Epithelial cell of prostate (primary cell): Measurements from ENCODE around the gene STMN1.

Source experiments
- DNase-seq: peaks from one replicate; pipeline ENCODE4 v3.0.0-alpha.2; 2011; ENCODE audit warnings: low read depth, low spot score
- H3K27ac ChIP-seq: fragments of 450-650 bp; 2 replicates; pipeline ENCODE4 v1.5.1; 2017; ENCODE audit warnings: mild to moderate bottlenecking

Gene STMN1

GRCh38 chr1:25897754-25898153 is 8.5 kb downstream of the STMN1 start:
- DNase-seq = no peak
- no peak overlapping the region for H3K27ac ChIP-seq

- peak overlapping the region; percentile 54 for H3K27ac ChIP-seq
- DNase-seq = no peak
These were observed 10.0 kb downstream of the STMN1 start for GRCh38 chr1:25896266-25896665.

DNA sequence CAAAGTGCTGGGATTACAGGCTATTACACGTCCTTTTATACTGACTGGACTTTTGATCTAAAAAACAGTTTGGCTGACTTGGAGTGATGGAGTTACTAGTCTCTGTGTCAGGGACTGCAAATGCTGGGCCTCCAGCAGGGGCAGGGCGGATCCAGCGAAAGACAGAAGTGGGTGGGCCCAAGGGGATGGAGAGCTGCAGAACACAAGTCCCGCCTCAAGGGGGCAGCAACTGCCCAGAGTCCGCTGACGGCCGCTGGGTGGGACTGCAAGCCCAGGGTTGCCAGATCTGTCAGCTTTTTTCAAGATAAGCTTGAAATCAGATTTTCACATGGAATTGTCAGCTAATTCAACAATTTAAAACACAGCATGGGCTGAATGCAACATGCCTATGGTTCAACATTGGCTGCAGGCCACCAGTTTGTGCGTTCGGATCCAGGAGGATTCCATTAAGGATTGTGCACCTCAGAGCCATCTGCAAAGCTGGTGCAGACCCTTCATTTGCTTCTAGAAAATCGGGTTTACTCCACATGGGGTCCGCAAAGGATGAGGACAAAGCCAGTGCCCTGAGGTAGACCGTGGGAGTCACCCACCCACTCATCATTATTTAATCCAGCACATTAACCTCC is 10.7 kb downstream of the STMN1 start:
- peak; percentile 33 for DNase-seq
- H3K27ac ChIP-seq = peak overlapping the region; percentile 54

- H3K27ac ChIP-seq = peak overlapping the region; percentile 93
- no peak for DNase-seq
These were observed 13.1 kb downstream of the STMN1 start for GRCh38 chr1:25893116-25893515.

DNA sequence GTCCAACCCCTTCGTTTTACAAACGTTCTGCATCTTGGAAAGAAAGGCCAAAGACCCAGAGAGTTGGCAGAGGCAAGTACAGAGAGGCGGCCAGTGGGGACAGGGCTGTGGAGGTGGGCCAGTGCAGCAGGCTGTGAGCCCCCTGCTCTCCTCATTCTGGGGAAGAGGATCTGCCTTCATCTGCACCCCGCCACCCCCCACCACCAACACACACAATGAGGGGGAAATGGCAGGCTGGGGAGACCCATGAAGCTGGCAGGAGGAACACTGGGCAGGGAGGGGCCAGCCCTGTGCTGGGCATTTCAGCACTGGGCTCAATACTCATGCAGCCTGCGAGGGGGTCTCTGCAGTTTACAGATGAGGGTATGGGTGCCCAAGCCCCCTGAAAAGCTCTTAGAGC is 14.6 kb downstream of the STMN1 start:
- no peak for DNase-seq
- peak overlapping the region; percentile 93 for H3K27ac ChIP-seq

- peak overlapping the region; percentile 93 for H3K27ac ChIP-seq
- peak; percentile 89 for DNase-seq
These were observed 15.8 kb downstream of the STMN1 start for GRCh38 chr1:25890239-25891034.

- no peak for DNase-seq
- H3K27ac ChIP-seq = peak overlapping the region; percentile 93
These were observed 16.7 kb downstream of the STMN1 start for GRCh38 chr1:25889470-25889869.

GRCh38 chr1:25888426-25888987 is 17.7 kb downstream of the STMN1 start:
- H3K27ac ChIP-seq = no peak overlapping the region
- no peak for DNase-seq

- H3K27ac ChIP-seq = no peak overlapping the region
- no peak for DNase-seq
These were observed 20.6 kb downstream of the STMN1 start for GRCh38 chr1:25885602-25886001.

GRCh38 chr1:25881266-25881665 is 25.0 kb downstream of the STMN1 start:
- H3K27ac ChIP-seq = no peak overlapping the region

DNA sequence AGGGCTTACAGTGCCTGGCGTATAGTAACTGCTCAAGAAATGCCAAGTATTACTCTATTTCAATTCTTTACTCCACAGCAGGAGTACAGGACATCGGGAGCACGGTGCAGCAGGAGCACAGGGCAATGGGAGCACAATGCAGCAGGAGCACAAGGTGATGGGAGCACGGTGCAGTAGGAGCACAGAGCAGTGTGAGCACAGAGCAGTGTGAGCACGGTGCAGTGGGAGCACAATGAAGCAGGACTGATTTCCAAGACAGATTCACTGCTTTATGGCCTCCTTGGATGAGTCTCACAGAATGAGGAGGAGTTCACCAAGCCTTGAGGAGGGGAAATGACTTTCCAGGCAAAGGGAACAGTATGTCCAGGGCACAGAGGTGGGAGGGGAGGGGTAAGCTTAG is 25.7 kb downstream of the STMN1 start:
- H3K27ac ChIP-seq = no peak overlapping the region
- DNase-seq = no peak

More at GRCh38 chr1:25881266-25881665, 25.0 kb downstream of the STMN1 start:
- no peak for DNase-seq

GRCh38 chr1:25879675-25880074 is 26.5 kb downstream of the STMN1 start:
- no peak overlapping the region for H3K27ac ChIP-seq
- no peak for DNase-seq

DNA sequence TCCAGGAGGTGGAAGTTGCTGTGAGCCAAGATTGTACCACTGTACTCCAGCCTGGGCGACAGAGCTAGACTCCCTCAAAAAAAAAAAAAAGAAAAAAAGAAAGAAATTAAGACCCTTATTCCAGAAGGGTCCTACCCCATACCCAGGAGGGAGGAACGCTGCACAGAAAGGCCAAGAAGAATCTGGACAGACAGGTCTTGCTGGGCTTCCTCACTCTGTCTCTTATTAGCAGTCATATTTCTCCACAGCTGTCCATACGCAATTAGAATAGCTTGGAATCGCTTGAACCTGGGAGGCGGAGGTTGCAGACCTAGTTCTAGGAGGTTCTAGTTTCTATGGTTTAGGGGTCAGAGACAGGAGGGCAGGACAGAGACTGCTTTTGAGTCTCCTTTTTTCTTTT is 27.5 kb downstream of the STMN1 start:
- no peak for DNase-seq
- no peak overlapping the region for H3K27ac ChIP-seq

- H3K27ac ChIP-seq = no peak overlapping the region
- DNase-seq = no peak
These were observed 29.1 kb downstream of the STMN1 start for GRCh38 chr1:25877155-25877554.

GRCh38 chr1:25876693-25877077 is 29.5 kb downstream of the STMN1 start:
- DNase-seq = no peak
- H3K27ac ChIP-seq = peak overlapping the region; percentile 76

DNA sequence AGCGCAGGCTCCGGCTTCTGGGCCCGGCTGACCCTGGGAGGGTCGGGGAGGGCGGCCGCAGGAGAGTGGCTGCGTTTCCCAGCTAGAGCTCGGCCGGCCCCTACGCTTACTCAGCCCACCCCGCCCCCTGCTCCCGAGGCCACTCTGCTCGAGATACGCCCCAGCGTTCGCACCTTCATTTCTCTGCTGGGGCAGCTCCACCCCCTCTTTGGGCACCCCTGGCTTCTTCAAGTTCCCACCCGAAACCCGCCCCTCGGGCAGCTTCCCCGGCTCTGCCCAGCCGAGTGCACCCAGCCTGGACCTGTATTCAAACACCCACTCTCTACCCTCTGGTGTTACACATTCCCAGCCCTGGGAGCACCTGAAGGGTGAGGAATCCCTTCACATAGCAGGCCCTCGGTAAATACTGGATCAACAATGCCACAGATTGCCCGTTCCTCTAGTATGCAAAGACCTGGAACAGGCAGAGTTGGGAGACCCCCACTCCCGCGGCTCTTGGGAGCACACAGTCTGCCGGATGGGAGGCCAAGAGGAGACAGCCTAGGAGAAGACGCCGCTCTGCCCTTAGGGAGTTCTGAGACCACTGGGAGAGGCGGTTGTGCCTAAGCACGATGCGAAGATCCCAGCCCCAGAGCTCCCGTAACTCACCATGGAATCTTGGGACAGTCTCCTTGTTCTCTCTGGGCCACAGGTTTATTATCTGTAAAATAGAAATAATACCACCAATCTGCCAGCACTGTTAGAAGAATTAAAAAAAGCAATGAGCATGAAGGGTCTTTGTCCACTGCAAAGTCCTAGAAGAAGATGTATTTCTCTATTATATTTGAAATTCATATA is 30.1 kb downstream of the STMN1 start:
- no peak for DNase-seq
- H3K27ac ChIP-seq = peak overlapping the region; percentile 76

DNA sequence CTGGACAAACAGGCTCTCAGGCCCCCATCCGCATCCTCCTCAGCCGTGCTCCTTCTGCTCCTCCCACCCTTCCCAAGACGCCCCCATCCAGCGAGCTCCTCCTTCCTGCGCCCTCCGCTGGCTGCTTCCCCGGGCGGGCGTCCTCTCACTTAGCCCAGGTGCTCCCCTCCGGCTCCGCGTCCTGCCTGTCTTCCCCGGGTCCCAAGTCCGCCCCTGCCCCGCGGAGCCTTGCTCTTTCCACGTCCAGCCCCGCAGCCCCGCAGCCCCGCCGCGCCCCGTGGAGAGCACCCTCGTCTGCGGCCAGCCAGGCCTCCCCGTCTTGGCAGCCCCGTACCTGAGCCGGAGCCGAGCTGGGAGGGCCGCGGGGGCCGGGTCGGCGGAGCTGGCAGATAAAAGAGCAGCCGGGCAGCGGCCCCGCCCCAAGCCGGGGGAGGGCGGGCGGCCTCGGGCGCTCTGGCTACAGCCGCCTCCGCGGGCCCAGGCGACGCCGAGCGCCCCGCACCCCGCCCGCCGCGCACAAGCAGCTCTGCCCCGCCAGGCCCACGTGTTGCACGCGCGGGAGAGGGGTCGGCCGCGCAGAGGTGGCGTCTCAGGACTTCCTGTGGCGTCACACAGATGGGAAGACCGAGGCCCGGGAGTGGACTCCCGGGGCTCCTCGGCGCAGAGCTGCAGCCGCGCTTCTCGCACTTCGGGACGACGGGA is 30.9 kb downstream of the STMN1 start, which contains the start of gene PAQR7:
Gene PAQR7, minus strand, starts transcription at position 555 of the 702 bp plus-strand sequence. CDS start 11,869 bp downstream, outside the sequence.
- peak within 1 kb of the TSS; percentile 76 for H3K27ac ChIP-seq
- no peak for DNase-seq

- peak overlapping the region; percentile 76 for H3K27ac ChIP-seq
- no peak for DNase-seq
These were observed 31.5 kb downstream of the STMN1 start for GRCh38 chr1:25874635-25875153.

DNA sequence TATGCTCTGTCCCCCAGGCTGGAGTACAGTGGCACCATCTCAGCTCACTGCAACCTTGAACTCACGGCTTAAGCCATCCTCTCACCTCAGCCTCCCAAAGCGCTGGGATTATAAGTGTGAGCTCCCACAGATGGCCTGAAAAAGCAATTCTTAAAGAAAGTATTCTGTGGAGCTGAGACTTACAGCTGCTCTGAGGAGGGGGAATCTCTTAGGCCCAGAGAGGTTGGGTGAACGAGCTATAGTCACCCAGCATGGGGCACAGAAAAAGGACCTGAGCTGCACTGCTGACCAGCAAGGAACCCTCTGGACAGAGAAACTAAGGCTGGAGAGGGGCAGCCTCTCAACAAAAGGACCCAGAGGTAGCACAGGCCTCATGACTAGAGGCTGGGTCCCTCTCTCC is 32.0 kb downstream of the STMN1 start:
- no peak for DNase-seq
- peak overlapping the region; percentile 76 for H3K27ac ChIP-seq

- no peak overlapping the region for H3K27ac ChIP-seq
- DNase-seq = no peak
These were observed 33.1 kb downstream of the STMN1 start for GRCh38 chr1:25873120-25873519.
